ENCODE measurements around the gene SNTG2. TPM values are rescaled to one million over a fixed set of nuclear protein-coding genes. Genes with fewer than 3 reads are reported as not detected.

SNTG2 gene
- polyA plus RNA-seq, 1 experiment, result 0.06 TPM

GRCh38 chr2:1186421-1186820 lies 235.8 kb downstream of the SNTG2 start:
- no peak for DNase-seq (ENCODE audit: low read depth, low spot score)
- Histone ChIP-seq H3K27me3 (ENCODE audit: control insufficient read depth, insufficient read depth, low read length) (no peaks in the 10 kb centered on the region), H3K27ac (ENCODE audit: low read depth, low read length) (no peak overlapping the region), H3K9me3 (ENCODE audit: control insufficient read depth, insufficient read depth, low read length) (peaks cover 7% of the 10 kb centered on the region), H3K4me3 (ENCODE audit: low read depth, low read length) (no peak overlapping the region)
- ChIA-PET CTCF (no interaction called here), POLR2A (no interaction called here)
- no peak for TF ChIP-seq CTCF (IDR thresholded peaks at IDR 0.05; ENCODE audit: low read depth, low read length)

DNA sequence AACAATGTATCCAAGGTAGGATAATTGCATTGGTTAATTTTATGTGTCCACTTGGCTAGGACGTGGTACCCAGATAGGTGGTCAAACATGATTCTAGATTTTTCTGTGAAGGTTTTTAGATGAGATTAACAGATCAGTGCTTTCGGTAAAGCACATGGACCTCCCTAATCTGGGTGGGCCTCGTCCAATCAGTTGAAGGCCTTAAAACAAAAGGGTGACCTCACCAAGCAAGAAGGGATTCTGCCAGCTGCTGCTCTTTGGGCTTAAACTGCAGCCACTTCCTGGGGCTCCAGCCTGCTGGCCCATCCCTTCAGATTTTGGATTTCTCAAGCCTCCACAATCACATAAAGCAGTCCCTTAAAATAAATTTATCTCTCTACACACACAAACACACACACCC lies 236.5 kb downstream of the SNTG2 start:
- Histone ChIP-seq H3K27ac (ENCODE audit: low read depth, low read length) (no peak overlapping the region), H3K9me3 (ENCODE audit: control insufficient read depth, insufficient read depth, low read length) (peaks cover 7% of the 10 kb centered on the region), H3K27me3 (ENCODE audit: control insufficient read depth, insufficient read depth, low read length) (no peaks in the 10 kb centered on the region), H3K4me3 (ENCODE audit: low read depth, low read length) (no peak overlapping the region)
- TF ChIP-seq CTCF (IDR thresholded peaks at IDR 0.05; ENCODE audit: low read depth, low read length), result no peak
- POLR2A ChIA-PET, result no interaction called here
- CTCF ChIA-PET, result no interaction called here
- DNase-seq (ENCODE audit: low read depth, low spot score), result no peak

DNA sequence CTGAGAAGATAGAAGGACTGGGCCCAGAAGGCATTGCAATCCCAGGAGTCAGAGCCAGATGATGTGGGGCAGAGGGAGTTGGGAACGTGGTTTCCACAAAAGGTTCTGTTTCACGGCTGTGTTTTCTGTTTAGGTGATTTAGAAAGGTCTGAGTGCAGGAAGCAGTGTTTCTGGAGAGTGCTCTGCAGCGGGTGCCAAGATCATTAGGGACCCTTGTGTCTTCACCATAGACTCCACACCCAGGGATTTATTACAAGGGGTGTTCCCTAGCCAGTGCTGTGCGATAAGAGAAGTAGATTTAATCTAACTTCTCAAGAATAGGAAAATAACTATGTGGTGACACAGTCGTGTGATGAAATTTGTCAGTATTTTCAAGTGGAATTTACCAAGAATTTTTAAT lies 241.5 kb downstream of the SNTG2 start:
- no peak for TF ChIP-seq CTCF (IDR thresholded peaks at IDR 0.05; ENCODE audit: low read depth, low read length)
- H3K27ac ChIP-seq (ENCODE audit: low read depth, low read length), result no peak overlapping the region
- POLR2A ChIA-PET, result no interaction called here
- H3K9me3 ChIP-seq (ENCODE audit: control insufficient read depth, insufficient read depth, low read length), result peaks cover 10% of the 10 kb centered on the region
- CTCF ChIA-PET, result no interaction called here
- H3K27me3 ChIP-seq (ENCODE audit: control insufficient read depth, insufficient read depth, low read length), result no peaks in the 10 kb centered on the region
- no peak for DNase-seq (ENCODE audit: low read depth, low spot score)
- H3K4me3 ChIP-seq (ENCODE audit: low read depth, low read length), result no peak overlapping the region

DNA sequence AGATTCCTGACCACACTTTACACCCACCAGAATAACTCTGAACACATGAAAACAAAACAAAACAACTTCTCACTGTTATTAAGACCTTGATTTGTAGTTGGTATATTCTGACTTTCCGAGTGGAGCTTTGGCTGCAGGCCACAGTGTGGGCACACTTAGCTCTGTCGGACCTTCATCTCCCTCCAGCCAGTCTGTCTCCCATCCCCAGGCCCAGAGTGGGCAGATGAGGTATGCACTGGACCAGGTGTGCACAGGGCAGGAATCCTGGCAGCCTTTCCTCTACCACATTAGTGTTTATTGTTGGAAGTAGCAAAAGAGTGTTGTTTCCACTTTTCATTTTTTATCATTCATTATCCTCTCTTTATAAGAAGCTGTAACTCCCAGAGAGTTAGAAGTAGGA lies 243.2 kb downstream of the SNTG2 start:
- Histone ChIP-seq H3K27me3 (ENCODE audit: control insufficient read depth, insufficient read depth, low read length) (no peaks in the 10 kb centered on the region), H3K27ac (ENCODE audit: low read depth, low read length) (no peak overlapping the region), H3K4me3 (ENCODE audit: low read depth, low read length) (no peak overlapping the region), H3K9me3 (ENCODE audit: control insufficient read depth, insufficient read depth, low read length) (peaks cover 11% of the 10 kb centered on the region)
- no peak for DNase-seq (ENCODE audit: low read depth, low spot score)
- CTCF ChIA-PET, result no interaction called here
- POLR2A ChIA-PET, result no interaction called here
- TF ChIP-seq CTCF (IDR thresholded peaks at IDR 0.05; ENCODE audit: low read depth, low read length), result no peak

GRCh38 chr2:1203772-1204171 lies 253.1 kb downstream of the SNTG2 start:
- ChIA-PET CTCF (no interaction called here), POLR2A (no interaction called here)
- no peak overlapping the region for H3K27ac ChIP-seq (ENCODE audit: low read depth, low read length)
- H3K4me3 ChIP-seq (ENCODE audit: low read depth, low read length), result no peak overlapping the region
- no peaks in the 10 kb centered on the region for H3K27me3 ChIP-seq (ENCODE audit: control insufficient read depth, insufficient read depth, low read length)
- peaks cover 16% of the 10 kb centered on the region for H3K9me3 ChIP-seq (ENCODE audit: control insufficient read depth, insufficient read depth, low read length)
- TF ChIP-seq CTCF (IDR thresholded peaks at IDR 0.05; ENCODE audit: low read depth, low read length), result no peak
- no peak for DNase-seq (ENCODE audit: low read depth, low spot score)
